Loucy (cell line): ENCODE measurements around the gene TSPAN13.

ENCODE experiments used
- EZH2phosphoT487 ChIP-seq: fragments of 200-600 bp; IDR thresholded peaks from 2 replicates; pipeline ENCODE4 v1.6.1; 2018; ENCODE audit warnings: antibody characterized with exemption, mild to moderate bottlenecking, moderate library complexity, borderline replicate concordance
- TF ChIP-seq, protein P1 (sequence below): fragments of 200-600 bp; sonication (generic); conservative IDR thresholded peaks from 2 replicates; pipeline ENCODE4 v1.5.1; 2014; ENCODE audit warnings: mild to moderate bottlenecking, antibody characterized with exemption, low read length

DNA sequence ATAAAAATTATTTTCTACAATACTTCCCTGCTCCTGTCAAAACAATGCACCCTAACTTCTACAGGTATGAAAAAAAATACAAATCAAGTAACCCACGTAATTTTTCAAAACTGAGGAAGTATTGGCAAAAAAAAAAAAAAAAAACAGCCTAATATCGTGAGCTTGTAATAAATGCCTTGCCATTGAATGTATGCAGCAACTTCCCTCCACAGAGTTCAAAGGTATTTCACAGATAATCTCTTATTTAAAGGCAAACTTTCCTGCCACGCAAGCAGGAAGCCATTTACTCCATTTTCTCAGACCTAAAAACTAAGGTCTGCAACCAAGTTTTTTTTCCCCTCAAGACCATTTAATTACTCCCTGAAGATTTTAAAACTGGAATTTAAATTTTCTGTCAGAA lies 51.9 kb downstream of the TSPAN13 start:
- TF ChIP-seq, protein P1, sequence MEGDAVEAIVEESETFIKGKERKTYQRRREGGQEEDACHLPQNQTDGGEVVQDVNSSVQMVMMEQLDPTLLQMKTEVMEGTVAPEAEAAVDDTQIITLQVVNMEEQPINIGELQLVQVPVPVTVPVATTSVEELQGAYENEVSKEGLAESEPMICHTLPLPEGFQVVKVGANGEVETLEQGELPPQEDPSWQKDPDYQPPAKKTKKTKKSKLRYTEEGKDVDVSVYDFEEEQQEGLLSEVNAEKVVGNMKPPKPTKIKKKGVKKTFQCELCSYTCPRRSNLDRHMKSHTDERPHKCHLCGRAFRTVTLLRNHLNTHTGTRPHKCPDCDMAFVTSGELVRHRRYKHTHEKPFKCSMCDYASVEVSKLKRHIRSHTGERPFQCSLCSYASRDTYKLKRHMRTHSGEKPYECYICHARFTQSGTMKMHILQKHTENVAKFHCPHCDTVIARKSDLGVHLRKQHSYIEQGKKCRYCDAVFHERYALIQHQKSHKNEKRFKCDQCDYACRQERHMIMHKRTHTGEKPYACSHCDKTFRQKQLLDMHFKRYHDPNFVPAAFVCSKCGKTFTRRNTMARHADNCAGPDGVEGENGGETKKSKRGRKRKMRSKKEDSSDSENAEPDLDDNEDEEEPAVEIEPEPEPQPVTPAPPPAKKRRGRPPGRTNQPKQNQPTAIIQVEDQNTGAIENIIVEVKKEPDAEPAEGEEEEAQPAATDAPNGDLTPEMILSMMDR: no peak
- no peak for TF ChIP-seq EZH2phosphoT487
